NCI-H748 (cell line): ENCODE results near the gene RNASEH1.
A peak's percentile ranks its signal among the peaks of the same experiment; 100 is the strongest.

Source experiments
- DNase-seq: peaks from one replicate; lab custom pipeline; 2025; ENCODE audit not compliant: unreplicated experiment; lab: John Stamatoyannopoulos, UW

Gene RNASEH1

DNA sequence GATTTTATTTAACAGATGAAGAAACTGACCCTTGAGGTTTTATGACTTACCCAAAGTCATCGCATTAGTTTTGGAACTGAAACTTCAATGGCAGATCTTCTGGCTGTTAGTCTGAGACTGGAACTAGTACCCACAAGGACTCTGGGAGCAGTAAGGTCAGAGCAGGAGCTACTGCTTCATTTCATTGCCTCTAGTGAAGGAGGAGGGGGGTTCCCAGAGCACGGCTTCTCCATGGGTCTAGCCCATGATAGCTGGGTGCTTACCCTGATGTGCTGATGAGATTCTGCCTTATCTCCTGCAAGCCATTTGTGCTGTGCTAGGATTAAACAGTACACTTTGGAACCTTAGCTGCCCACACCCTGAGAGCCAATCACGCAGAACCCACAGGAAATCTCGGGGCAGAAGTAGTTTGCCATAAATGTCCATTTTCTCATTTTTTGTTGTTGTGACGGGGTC, 5.4 kb upstream of the RNASEH1 start:
- DNase-seq: no peak

DNA sequence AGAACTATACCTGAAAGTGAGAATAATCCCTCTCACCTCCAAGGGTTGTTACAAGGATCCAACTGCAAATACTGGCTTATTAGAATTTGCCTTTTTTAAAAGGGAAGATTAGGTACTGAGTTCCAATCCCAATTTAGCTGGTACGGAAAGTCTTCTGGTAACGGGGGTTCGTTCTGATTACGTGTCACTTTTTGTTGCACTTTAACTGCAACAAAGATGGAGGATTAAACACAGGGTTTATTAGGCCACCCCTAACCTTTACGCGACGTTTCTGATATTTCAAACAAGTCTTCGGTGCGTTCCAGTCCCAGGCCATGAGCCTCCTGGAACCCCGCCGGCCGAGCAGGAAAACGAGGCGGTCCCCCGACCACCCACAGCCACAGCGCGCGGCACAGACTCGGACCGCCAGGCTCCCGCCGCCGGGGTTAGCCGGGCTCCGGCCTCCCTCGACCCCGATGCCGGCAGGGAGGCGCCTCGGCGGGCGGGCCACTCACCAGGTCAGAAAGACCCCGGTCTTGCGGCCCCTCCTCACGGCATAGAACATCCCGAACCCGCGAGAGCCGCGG, 411 bp downstream of the RNASEH1 start:
- DNase-seq: no peak

DNA sequence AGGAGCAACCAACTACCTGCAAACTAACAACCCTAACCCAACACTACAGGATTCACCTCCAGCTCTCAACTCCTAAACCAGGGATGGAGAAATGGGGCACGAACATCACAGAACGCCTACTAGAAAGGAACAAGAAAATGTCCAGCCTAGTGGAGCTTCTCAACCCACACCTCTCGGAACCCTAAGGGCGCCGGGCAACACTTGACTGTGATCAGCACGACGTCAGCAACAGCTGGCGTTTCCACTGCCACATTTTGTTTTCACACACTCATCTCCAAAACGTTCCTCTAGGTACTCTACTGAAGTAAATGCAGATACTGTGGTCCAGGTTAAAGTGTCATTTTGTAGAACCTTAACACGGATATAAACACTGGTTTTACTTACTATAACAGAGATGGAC, 4.2 kb downstream of the RNASEH1 start:
- DNase-seq: no peak

DNA sequence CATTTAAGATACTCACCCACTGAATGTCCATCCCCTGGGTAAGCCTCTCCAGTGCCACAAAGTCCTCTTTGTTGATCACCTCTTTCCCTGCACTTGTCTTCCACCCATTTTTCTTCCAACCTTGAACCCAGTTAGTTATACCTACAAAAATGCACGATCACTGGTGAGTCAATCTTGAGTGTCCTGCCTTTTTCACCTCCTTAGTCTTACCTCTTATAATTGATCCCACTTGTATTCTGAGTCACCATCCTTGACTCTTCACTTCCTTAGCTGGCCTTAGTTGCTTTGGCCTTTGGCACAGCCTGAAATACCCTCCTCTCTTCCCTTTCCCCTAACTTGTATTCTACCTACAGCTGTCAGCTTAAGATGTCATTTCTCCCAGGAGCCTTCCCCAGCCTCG, 10.2 kb downstream of the RNASEH1 start:
- no peak for DNase-seq

DNA sequence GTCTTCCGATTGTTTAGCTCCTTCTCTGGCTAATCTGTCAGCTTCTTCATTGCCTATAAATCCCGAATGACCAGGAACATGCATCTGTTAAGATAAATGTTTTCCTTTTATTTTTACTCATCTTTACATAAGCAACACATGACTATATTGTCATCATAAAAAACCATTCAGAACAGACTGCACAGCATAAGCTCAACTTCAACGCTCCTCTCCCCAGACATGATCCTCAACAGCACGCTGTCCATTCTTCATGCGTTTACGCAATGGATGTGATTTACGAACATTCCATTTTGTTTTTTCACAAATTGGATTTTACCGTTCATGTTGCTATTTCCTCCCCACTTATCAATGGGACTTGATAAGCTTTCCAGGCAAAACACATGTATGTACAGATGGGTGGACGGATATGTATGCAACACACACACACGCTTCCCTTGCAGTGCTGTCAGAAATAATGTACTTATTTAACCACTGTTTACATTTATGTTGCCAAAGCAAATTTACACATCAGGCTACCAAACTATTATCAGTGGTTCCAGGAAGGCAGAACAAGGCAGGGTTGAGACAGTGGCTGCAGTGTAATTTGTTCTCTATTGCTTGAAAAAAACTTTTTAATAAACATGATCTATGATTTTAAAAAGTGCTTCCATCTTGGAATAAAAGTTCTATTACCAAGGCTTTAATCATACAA, 12.2 kb downstream of the RNASEH1 start:
- DNase-seq: no peak

DNA sequence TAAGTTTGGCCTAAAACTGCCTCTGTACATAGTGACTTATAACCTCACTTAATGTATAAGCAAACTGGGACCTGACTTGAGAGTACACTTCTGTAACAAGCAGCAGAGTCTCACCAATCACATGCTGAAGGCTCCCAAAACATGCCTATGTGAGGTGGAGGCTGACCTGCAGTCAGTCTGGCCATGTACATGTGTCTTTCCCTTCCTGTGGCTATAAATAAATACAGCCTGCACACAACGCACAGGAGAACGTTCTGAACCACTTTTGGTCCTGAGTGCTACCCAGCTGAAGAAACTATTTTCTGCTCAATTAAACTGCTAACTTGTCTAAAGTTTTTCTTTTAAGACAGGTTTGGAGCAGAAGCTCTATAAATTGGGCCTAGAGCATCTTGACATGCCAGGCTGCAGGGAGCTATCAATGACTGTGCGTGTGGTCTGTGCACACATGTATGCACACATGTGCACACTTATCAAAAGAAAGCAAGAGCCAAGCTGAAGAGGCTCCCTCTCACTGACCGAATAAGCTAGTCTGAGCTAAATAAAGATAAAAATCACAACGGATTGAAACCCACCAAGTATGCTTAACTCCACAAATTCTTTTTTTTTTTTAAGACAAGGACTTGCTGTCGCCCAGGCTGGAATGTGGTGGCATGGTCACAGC, 15.0 kb downstream of the RNASEH1 start:
- no peak for DNase-seq

DNA sequence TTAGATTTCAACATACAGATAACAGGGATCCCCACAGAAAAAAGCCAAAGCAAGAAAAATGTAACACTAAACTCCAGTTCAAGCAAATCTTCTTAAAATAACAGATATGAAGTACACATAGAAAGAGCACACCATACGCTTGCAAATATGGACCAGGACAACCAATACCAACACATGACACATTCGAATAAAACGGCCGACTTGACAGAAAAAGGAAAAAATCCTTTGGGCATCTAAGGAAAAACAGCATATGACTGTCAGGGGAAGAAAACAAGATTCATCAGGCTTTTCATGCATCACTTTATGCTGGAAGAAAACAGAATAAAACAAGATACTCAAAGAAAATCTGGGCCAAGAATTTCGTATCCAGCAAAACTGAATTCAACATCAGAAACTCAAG, 16.0 kb downstream of the RNASEH1 start:
- no peak for DNase-seq

DNA sequence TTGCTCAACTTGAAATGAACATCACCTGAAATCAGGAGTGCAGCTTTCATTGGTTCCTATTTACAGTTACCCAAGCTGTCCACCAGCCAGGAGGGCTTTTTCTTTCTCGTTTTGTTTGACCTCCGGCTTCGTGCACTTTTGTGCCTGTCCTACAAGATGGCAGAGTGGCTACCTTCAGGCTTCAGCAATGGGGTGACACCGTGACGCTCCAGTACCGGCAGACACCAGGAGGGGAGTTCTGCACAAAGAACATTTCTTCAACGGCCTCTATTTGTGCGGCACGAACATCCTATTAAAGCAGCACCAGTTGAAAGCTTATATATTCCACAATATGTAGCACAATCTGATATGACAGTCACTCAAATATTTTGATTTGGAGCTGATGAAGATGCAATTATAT, 18.3 kb downstream of the RNASEH1 start:
- DNase-seq: peak; percentile 41

DNA sequence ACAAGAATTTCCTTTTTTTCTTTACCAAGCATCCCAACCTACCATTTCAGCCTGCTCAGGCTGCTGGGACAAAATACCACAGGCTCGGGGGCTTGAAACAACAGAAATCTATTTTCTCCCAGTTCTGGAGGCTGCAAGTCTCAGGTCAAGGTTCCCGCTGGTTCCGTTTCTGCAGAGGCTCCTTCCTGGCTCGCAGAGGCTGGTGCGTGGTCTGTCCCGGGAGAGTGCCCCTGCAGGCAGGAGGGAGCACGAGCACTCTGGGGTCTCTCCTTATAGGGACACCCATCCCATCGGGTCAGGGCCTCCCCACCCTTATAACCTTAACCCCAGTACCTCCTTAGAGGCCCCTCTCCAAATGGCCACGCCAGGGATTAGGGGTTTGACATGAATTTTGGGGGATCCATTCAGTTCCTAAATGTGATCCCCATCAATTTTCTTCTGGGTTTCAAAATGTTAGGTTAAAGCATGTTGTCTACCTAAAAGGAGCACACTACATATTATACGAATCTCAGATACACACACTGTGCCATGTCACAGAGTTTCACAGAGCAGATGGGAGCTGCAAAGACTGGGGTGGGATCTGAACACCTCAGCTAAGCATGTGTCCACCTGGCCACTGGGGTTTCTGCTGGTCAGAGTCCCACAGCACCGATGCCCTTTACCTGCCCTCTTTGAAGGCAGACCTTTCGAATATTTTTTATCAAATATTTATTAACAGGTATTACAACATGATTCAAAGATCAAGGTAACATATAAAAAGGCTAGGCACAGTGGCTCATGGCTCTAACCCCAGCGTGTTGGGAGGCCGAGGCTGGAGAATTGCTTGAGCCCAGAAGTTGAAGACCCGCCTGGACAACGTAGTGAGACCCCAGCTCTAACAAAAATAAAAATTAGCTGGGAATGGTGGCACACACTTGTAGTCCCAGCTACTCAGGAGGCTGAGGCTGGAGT, 21.2 kb downstream of the RNASEH1 start:
- DNase-seq: no peak

DNA sequence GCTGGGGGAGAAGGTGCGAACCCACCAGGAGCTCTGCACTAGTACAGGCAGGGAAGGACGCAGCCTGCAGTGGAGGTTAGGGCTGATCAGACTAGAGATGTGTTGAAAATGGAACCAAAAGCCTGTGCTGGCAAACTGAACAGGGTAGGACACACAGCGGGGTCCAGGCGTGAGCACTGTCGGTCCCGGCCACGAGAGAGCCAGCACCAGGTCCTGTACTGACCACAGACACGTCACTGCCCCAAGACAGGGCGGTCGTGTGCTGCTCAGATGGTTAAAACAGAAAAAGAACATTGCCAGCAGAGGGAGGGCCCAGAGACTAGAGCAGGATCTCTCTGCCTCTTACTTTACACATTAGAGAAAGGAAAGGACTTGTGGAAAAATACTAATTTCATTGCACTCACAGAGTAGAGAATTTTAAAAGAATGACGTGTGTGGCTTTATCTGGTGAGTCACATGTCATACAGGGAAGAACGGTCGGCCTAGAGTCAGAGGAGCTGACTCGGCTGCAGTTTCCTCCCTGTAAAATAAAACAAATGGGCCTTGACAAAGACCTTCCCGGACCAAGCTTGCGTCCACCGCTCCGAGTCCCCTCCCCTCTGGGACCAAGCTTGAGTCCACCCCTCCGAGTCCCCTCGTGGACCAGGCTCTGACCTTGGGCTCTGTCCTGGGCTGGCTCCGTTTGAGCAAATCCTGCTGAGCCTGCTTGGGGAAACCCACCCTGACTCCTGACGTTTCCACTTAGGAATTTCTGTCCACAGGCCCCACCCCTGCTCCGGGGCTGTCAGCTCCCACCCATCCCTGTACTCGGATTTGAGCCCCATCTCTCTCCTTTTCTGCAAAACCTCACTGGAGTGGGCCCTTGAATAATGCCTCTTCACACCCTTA, 22.1 kb downstream of the RNASEH1 start:
- DNase-seq: no peak

DNA sequence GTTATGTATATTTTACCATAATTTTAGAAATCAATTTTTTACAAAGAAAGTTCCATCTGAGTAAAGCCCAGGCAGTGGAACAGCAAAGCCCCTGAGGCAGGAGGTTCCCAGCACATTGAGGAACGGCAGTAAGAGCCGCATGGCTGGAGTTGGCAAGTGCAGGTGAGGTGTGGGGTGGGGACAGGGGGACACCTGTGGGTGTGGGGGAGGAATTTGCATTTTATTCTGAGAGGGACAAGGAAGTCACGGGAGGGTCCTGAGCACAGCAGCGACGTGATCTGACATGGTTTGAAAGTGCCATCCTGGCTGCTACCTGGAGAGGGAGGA, 22.7 kb downstream of the RNASEH1 start:
- no peak for DNase-seq

DNA sequence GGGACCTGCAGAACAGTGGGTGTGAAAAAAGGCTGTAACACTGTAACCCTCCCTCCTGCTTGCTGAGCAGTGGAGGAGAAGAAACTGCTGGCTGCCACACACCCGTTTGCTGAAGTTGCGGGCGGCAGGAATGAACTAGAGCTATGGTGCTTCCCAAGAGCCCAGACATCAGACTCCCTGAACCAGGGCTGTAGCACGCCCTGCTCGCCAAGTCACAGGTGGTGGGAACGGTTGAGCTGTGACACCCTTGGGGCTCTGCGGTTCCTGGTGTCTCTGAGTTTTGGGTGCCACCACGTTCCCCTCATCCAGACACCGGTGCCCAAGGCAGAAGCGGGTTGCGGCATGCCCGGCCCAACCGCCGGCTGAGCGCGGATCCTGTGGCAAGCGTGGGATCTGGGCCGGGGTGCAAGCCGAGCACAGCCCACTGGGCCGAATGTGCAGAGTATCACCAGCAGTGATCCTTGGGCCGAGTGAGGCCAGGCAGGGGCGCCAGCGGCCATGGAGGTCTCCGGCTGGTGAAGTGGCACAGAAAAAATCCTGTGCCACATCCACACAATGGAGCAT, 23.8 kb downstream of the RNASEH1 start:
- DNase-seq: no peak

DNA sequence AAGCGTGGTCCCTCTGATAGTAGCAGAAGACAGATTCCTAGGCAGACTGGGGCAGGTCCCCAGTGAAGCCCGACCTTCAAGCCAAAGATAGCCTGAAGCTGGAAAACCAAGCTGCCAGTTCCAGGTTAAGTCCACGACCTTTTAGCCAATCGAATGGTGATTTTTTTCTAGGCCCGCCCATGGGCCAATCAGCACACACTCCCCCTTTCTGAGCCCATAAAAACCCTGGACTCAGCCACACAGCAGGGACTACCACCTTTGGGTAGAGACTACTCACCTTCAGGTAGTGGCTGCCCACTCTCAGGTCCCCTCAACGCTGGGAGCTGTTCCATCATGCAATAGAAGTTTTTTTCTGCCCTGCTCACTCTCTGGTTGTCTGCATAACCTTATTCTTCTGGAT, 24.3 kb downstream of the RNASEH1 start:
- DNase-seq: no peak

DNA sequence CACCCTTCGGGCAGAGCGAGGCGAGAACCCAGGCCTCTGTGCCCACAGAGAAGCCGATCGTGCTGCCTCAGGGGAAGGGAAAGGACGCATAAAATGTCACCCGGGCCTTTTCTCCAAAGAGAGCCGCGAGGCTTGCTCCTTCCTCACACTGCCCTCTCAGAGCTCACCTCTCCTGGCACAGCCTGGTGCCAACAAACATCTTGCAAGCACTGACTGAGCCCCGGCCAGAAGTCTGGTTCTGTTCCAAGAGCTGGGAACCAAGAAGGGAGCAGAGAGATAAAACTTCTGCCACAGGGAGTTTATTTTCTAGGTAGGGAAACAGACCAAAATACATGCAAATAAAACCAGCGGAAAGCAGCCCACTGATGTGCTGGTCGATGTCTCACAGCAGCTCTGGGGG, 25.2 kb downstream of the RNASEH1 start:
- no peak for DNase-seq

DNA sequence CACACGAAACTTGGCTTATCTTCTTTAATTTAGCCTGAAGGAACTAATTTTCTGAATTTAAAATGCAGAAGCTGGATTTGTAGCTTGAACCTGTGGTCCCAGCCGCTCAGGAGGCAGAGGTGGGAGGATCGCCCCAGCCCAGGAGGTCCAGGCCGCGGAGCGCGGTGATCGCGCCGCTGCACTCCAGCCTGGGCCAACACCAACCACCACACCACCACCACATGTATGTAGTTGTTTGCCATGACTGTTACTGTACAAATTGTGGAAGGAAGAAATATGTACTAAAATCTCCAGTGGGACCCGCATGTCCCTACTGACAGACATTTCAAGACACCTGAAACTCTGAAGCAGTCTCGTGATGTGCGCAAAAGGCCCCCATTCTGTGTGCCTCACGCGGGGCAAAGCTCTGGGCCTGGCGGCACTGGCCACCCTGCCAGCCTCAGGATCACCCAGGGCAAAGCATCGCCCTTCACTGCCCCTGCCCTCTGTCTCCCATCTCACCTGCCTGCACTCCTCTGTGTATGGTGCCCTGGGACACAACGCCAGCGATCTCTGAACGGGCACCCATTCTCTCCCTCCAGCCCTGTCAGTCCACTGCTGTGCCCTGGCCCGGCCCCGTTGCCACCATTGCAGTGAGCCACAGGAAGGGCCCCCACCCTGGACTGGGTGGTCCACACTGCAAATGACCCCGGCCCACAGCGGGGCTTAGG, 28.7 kb downstream of the RNASEH1 start:
- no peak for DNase-seq

DNA sequence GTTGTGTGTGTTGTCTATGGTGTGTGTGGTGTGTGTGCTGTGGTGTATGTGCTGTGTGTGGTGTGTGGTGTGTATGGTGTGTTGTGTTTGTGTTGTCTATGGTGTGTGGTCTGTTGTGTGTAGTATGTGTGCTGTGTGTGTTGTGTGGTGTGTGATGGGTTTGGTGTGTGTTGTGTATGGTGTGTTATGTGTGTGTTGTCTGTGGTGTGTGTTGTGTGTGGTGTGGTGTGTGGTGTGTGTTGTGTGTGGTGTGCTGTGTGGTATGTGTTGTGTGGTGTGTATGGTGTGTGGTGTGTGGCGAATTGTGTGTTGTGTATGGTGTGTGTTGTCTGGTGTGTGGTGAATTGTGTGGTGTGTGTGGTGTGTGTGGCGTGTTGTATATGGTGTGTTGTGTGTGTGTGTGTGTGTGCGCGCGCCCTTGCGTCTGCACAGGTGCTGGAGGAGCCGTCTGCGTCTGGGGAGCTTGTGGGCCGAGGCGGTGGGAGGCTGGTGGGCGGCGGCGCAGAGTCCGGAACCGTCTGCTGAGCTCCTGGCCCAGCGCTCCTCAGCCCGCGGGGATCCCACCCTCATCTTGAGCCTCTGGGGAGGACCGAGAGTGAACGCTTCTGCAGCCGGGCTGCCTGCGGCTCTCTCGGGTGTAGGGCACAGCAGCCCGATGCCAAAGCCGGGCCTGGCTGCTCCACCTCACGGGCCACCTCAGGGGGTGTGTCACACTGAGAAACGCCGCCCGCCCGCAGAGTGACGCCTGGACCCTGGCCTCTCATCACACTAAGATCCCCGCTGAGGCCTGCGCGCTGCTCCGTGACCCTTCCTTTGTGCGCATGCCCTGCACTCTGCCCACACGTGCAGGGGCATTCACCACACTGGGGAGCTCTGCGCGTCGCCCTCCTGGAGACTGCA, 30.0 kb downstream of the RNASEH1 start:
- no peak for DNase-seq

DNA sequence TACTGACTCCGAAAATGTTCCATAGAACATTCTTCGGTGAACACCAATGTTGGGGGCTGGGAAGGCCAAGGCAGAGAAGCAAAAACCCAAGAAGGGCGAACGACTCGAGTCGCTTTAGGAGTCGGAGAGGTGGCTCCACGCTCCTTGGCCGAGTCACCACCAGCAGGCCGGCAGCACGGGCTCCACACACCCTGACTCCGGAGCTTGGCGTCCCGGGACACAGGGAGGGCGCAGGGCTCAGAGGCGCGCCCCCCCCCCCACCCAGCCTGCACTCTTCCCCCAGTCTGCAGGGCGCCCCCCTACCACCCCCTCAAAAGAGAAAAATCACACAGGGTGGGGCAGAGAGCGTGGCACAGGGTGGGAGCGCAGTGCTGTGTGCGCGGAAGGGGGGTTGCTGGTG, 31.3 kb downstream of the RNASEH1 start:
- no peak for DNase-seq

DNA sequence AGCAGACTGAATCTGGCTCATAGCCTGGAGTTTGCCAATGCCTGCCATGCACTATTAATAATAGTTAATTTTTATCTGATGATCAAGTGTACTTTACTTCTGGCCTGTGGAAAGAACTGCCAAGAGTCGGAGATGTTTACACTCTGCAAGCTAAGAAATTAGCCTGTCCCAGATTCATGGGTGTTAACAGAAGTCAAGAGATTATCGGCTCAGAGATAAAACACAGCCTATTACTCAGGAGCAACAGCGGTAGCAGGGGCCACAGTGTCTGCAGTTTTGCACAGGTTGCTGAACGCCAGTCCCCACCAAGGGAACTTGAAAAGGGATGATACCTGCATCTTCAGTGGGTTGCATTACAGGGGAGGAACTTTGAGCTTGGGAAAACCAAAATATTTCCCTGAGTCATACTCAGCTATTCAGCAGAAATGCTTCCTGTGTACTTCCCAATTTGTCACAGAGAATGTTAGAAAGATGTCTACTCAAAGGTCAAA, 34.5 kb downstream of the RNASEH1 start:
- no peak for DNase-seq
